Measurements from ENCODE around the gene PEX5.
"Not testable (repeated sequence)": the region's sequence is repeated elsewhere in the genome, so short reads cannot be mapped to it uniquely, and the experiment has no call there.

The PEX5 gene

GRCh38 chr12:7210642-7211151, 21.2 kb downstream of the PEX5 start:
- H3K4me3 ChIP-seq (ENCODE audit: low read depth, low read length), result no peak overlapping the region
- H3K9me3 ChIP-seq, result no peaks in the 10 kb centered on the region
- TF ChIP-seq CTCF (IDR thresholded peaks at IDR 0.05; ENCODE audit: low read depth, low read length), result no peak
- H3K36me3 ChIP-seq, result peaks cover 51% of the 10 kb centered on the region
- DNase-seq, result no peak
- H3K27me3 ChIP-seq, result no peaks in the 10 kb centered on the region; the same call in 1 of the 2 replicates
- H3K4me1 ChIP-seq, result no peaks in the 10 kb centered on the region

- H3K36me3 ChIP-seq, result peaks cover 37% of the 10 kb centered on the region
- TF ChIP-seq CTCF (IDR thresholded peaks at IDR 0.05; ENCODE audit: low read depth, low read length), result no peak
- no peaks in the 10 kb centered on the region for H3K9me3 ChIP-seq
- no peaks in the 10 kb centered on the region for H3K4me1 ChIP-seq
- DNase-seq, result no peak
- no peak overlapping the region for H3K4me3 ChIP-seq (ENCODE audit: low read depth, low read length)
- no peaks in the 10 kb centered on the region; the same call in 1 of the 2 replicates for H3K27me3 ChIP-seq
Observed at GRCh38 chr12:7212678-7213077, 23.2 kb downstream of the PEX5 start.

- DNase-seq; H3K4me1 ChIP-seq; H3K4me3 ChIP-seq (ENCODE audit: low read depth, low read length); H3K9me3 ChIP-seq; H3K27me3 ChIP-seq: not testable (repeated sequence)
- H3K36me3 ChIP-seq, result peaks cover 27% of the 10 kb centered on the region
Observed at GRCh38 chr12:7213745-7214144, 24.3 kb downstream of the PEX5 start.

- H3K36me3 ChIP-seq, result no peaks in the 10 kb centered on the region
- no peak for TF ChIP-seq CTCF (IDR thresholded peaks at IDR 0.05; ENCODE audit: low read depth, low read length)
- H3K4me1 ChIP-seq, result no peaks in the 10 kb centered on the region
- no peaks in the 10 kb centered on the region; the same call in 1 of the 2 replicates for H3K27me3 ChIP-seq
- DNase-seq, result no peak
- H3K4me3 ChIP-seq (ENCODE audit: low read depth, low read length), result no peak overlapping the region
- no peaks in the 10 kb centered on the region for H3K9me3 ChIP-seq
Observed at GRCh38 chr12:7217475-7218069, 28.1 kb downstream of the PEX5 start.

GRCh38 chr12:7219599-7220243, 30.2 kb downstream of the PEX5 start:
- TF ChIP-seq CTCF (IDR thresholded peaks at IDR 0.05; ENCODE audit: low read depth, low read length), result peak; percentile 95
- peak; percentile 76 for DNase-seq
- no peaks in the 10 kb centered on the region for H3K4me1 ChIP-seq
- H3K4me3 ChIP-seq (ENCODE audit: low read depth, low read length), result no peak overlapping the region
- no peaks in the 10 kb centered on the region for H3K36me3 ChIP-seq
- no peaks in the 10 kb centered on the region; the same call in 1 of the 2 replicates for H3K27me3 ChIP-seq
- H3K9me3 ChIP-seq, result no peaks in the 10 kb centered on the region

GRCh38 chr12:7221486-7221885, 32.0 kb downstream of the PEX5 start:
- Histone ChIP-seq H3K4me3 (ENCODE audit: low read depth, low read length) (no peak overlapping the region), H3K9me3 (no peaks in the 10 kb centered on the region), H3K4me1 (no peaks in the 10 kb centered on the region), H3K27me3 (no peaks in the 10 kb centered on the region), H3K36me3 (no peaks in the 10 kb centered on the region)
- no peak for TF ChIP-seq CTCF (IDR thresholded peaks at IDR 0.05; ENCODE audit: low read depth, low read length)
- no peak for DNase-seq

Data from BE2C (cell line).